Cardiac muscle cell (in vitro differentiated cells and primary cell): ENCODE data around the gene B4GALNT3. TPM values are rescaled to one million over a fixed set of nuclear protein-coding genes. Genes with fewer than 3 reads are reported as not detected.

Experiments
- DNase-seq, 2 donors: peaks; one replicate each; pipeline versions ENCODE4 v3.0.0 to v3.0.0-alpha.2; 2010 to 2017; ENCODE audit warnings: low read depth in 1 of 2, low spot score in 1 of 2
- H3K27ac ChIP-seq: fragments of 200-600 bp; sonication (generic); 2 replicates; pipeline ENCODE4 v1.5.1; 2016
- H3K27me3 ChIP-seq: fragments of 200-600 bp; sonication (generic); 2 replicates; pipeline ENCODE4 v1.6.0; 2016; ENCODE audit warnings: control low read depth
- H3K36me3 ChIP-seq: fragments of 200-600 bp; sonication (generic); 2 replicates; pipeline ENCODE4 v1.5.1; 2016; ENCODE audit warnings: control low read depth
- H3K4me1 ChIP-seq: fragments of 200-600 bp; sonication (generic); 2 replicates; pipeline ENCODE4 v1.8.1; 2017; ENCODE audit warnings: low read depth, mild to moderate bottlenecking, mixed run types
- H3K4me3 ChIP-seq: fragments of 200-600 bp; sonication (generic); 2 replicates; pipeline ENCODE4 v1.5.1; 2016; ENCODE audit warnings: mild to moderate bottlenecking
- H3K9me3 ChIP-seq: fragments of 200-600 bp; sonication (generic); 2 replicates; pipeline ENCODE4 v1.5.1; 2017; ENCODE audit warnings: low read depth, mild to moderate bottlenecking, control low read depth
- CTCF ChIP-seq: IDR thresholded peaks from 2 replicates; pipeline ENCODE4 v1.5.1; 2012; ENCODE audit warnings: low read depth, mild to moderate bottlenecking, low read length
- polyA plus RNA-seq: library from polyadenylated mRNA; unstranded; fragments of >200 nt; fragmentation: Nextera tagmentation; extraction: Ambion mirVana; gene quantifications from 2 replicates; pipeline ENCODE4 v1.2.1, GENCODE V29; 2016
- total RNA-seq: library from RNA; depleted of rRNA; stranded (reverse); fragments of >200 nt; gene quantifications from 2 replicates; pipeline ENCODE4 v1.2.3, GENCODE V29; 2016

B4GALNT3 gene
- total and polyA plus RNA-seq, 2 experiments from 2014 or later = 23.7 to 38.6 TPM

- no peak overlapping the region for H3K4me3 ChIP-seq
- no peaks in the 10 kb centered on the region for H3K27me3 ChIP-seq
- H3K9me3 ChIP-seq = no peaks in the 10 kb centered on the region
- DNase-seq = no peak
- TF ChIP-seq CTCF = no peak
- no peak overlapping the region for H3K27ac ChIP-seq
- no peaks in the 10 kb centered on the region for H3K36me3 ChIP-seq
- H3K4me1 ChIP-seq = no peaks in the 10 kb centered on the region
Observed at GRCh38 chr12:563250-563781, 103.6 kb downstream of the B4GALNT3 start.

- H3K4me3 ChIP-seq = no peak overlapping the region
- H3K36me3 ChIP-seq = no peaks in the 10 kb centered on the region
- no peak for DNase-seq
- H3K9me3 ChIP-seq = no peaks in the 10 kb centered on the region
- no peak overlapping the region for H3K27ac ChIP-seq
- TF ChIP-seq CTCF = no peak
- H3K27me3 ChIP-seq = no peaks in the 10 kb centered on the region
- H3K4me1 ChIP-seq = no peaks in the 10 kb centered on the region
Observed at GRCh38 chr12:563787-564298, 104.1 kb downstream of the B4GALNT3 start.

GRCh38 chr12:565161-565560, 105.4 kb downstream of the B4GALNT3 start:
- no peaks in the 10 kb centered on the region for H3K9me3 ChIP-seq
- no peak overlapping the region for H3K27ac ChIP-seq
- no peaks in the 10 kb centered on the region for H3K36me3 ChIP-seq
- DNase-seq = no peak
- no peaks in the 10 kb centered on the region for H3K27me3 ChIP-seq
- no peak overlapping the region for H3K4me3 ChIP-seq
- H3K4me1 ChIP-seq = no peaks in the 10 kb centered on the region
- TF ChIP-seq CTCF = no peak

- H3K27ac ChIP-seq = no peak overlapping the region
- no peaks in the 10 kb centered on the region for H3K36me3 ChIP-seq
- no peaks in the 10 kb centered on the region for H3K27me3 ChIP-seq
- H3K9me3 ChIP-seq = no peaks in the 10 kb centered on the region
- H3K4me3 ChIP-seq = no peak overlapping the region
- peaks cover 5% of the 10 kb centered on the region for H3K4me1 ChIP-seq
- no peak for TF ChIP-seq CTCF
- no peak for DNase-seq
Observed at GRCh38 chr12:565589-566105, 105.9 kb downstream of the B4GALNT3 start.

- TF ChIP-seq CTCF = no peak
- H3K27me3 ChIP-seq = no peaks in the 10 kb centered on the region
- H3K27ac ChIP-seq = no peak overlapping the region
- no peak overlapping the region for H3K4me3 ChIP-seq
- no peaks in the 10 kb centered on the region for H3K9me3 ChIP-seq
- H3K36me3 ChIP-seq = no peaks in the 10 kb centered on the region
- H3K4me1 ChIP-seq = peaks cover 7% of the 10 kb centered on the region
- DNase-seq = no peak
Observed at GRCh38 chr12:568486-568885, 108.7 kb downstream of the B4GALNT3 start.
